EL (cell line): ENCODE data around the gene MESD.

Experiments
- DNase-seq: peaks from one replicate; pipeline ENCODE4 v3.0.0-alpha.2; 2016

Gene MESD

DNA sequence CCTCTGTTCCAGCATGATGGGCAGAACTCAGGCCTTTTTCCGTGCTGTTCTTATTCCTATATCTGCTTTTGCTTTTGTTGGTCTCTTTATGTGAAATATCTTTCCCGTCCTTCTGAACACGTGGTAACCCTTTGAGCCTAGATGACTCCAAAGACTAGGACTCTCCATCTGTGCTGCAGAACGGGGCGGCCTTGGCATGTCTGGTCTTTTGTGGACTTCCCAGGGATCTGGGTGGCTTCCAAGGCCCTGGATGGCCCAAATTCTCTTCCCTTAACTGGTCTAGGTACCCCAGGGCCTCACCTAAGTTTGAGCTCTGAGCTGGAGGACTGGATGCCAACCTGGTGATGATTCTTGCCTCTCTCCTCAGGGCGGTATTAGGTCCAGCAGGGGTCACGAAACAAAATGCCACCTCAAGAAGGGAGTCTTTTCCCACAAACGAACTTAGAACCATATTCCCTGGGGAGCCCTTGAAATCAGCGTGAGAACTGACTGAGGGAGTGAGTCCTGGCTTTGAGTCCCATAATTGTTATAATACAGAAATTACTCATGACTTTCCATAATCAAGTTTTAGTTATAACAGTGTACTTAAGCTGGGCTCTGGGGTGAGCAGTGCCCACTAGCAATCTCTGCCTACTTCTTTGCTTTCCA, 25.0 kb upstream of the MESD start:
- no peak for DNase-seq

- DNase-seq = no peak
Observed at GRCh38 chr15:81013396-81013929, 23.8 kb upstream of the MESD start.

DNA sequence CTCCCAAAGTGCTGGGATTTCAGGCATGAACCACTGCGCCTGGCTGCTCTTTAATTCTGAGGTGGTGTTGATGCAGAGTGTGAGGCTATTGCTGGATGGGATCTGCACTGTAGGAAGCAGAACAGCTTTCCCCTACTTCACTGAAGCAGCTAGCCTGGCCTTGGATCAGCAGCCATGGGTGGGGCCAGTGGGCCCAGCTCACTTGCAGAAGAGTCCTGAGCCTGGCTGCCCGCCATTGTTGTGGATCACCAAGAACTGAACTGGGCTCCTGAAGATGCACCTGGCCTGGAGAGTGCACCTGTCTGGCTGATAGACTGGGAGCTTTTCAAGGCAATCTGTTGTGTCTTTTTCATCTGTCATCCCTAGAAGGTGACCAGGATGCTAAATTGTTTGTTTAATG, 23.0 kb upstream of the MESD start:
- no peak for DNase-seq

- no peak for DNase-seq
Observed at GRCh38 chr15:81011593-81011992, 22.0 kb upstream of the MESD start.

DNA sequence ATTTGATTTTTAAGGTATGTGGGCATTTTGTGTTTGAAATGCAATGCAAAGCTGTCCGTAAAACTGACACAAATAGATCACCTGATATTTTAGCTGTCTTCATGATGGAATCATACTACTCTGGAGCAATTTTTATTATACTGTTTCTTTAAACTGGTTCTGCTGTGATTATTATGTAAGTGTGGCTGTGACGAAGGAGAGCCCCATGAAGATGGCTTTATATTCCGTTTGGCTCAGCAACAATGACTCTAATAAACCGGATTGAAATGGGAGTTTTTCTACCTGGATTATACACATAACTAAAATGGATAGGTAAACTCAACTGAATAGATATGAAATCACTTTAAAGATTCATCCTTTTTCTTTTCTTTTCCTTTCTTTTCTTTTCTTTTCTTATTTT, 20.5 kb upstream of the MESD start:
- no peak for DNase-seq

DNA sequence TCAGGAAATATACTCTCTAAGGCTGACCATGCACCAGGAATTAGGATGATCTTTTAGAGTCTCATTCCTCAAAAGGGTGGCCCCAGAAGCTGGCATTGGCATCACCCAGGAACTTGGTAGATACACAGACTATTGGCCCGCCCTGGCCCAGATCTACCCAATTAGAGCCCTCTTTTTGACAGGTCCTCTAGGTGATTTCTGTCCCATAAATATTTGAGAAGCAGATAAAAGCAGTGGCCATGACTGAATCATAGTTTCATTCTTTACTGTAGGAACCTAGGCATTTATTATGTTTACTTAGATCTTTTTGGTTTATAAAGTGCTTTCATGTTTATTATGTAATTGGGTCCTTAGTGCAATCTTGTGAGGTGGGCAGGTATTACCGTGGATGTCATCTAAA, 18.7 kb upstream of the MESD start:
- no peak for DNase-seq

DNA sequence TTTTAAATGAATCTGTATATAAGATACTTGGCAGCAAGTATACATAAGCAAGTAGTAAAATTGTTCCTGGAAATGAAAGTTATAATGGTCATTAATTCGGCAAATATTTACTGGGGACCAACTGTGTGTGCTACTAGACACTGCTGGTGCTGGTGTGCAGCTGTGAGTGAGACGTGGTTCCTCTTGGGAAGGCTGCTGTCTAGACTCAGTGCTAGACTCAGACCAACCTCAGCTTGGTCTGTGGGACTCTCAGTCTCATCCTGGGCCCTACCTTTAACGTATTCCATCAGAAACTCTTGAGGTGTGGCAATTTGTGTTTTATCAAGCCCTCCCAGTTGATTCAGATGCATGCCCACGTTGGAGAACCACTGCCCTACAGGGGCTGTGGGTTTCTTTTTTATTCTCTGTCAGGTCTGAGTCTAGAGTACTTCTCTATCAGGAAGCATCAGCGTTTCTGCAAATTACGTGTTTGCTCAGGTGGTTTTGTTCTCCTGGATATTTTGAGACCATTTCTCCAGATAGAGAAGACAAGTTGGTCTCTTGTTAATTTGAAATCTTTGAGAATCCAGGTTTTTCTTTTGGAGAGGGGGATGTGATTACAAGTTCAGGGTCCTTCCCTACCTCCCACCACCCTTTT, 17.9 kb upstream of the MESD start:
- no peak for DNase-seq

DNA sequence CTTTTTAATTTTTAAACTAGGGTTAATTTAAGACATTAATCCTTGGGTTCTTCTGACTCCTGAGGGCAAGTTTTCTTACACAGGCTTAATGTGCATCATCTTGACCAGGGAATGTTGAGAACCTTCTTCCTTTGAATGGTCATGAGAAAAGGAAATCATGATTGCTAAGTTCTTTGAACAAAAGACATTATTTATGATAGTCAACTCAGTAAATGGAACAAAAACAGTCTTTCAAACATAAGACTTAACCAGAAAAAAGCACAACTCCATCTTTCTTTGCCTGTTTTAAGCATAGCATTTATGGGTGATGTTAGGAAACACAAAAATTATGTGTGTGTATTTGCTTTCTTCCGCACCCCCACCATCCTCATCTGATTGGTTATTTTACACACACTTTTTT, 16.5 kb upstream of the MESD start:
- no peak for DNase-seq

DNA sequence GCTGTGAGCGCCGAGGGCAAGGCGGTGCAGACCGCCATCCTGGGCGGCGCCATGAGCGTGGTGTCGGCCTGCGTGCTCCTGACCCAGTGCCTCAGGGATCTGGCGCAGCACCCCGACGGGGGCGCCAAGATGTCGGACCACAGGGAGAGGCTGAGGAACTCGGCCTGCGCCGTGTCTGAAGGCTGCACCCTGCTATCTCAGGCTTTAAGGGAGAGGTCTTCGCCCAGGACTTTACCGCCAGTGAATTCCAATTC, 13.4 kb upstream of the MESD start:
- DNase-seq = no peak

DNA sequence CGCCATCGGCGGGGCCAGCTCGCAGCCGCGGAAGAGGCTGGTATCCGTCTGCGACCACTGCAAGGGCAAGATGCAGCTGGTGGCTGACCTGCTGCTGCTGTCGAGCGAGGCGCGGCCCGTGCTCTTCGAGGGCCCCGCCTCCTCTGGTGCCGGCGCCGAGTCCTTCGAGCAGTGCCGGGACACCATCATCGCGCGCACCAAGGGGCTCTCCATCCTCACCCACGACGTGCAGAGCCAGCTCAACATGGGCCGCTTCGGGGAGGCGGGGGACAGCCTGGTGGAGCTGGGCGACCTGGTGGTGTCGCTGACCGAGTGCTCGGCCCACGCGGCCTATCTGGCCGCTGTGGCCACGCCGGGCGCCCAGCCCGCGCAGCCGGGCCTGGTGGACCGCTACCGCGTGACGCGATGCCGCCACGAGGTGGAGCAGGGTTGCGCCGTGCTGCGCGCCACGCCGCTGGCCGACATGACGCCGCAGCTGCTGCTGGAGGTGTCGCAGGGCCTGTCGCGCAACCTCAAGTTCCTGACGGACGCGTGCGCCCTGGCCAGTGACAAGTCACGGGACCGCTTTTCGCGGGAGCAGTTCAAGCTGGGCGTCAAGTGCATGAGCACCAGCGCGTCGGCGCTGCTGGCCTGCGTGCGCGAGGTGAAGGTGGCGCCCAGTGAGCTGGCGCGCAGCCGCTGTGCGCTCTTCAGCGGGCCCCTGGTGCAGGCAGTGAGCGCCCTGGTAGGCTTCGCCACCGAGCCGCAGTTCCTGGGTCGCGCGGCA, 12.9 kb upstream of the MESD start:
- peak; percentile 50 for DNase-seq

- DNase-seq = no peak
Observed at GRCh38 chr15:81002009-81002330, 12.4 kb upstream of the MESD start.

DNA sequence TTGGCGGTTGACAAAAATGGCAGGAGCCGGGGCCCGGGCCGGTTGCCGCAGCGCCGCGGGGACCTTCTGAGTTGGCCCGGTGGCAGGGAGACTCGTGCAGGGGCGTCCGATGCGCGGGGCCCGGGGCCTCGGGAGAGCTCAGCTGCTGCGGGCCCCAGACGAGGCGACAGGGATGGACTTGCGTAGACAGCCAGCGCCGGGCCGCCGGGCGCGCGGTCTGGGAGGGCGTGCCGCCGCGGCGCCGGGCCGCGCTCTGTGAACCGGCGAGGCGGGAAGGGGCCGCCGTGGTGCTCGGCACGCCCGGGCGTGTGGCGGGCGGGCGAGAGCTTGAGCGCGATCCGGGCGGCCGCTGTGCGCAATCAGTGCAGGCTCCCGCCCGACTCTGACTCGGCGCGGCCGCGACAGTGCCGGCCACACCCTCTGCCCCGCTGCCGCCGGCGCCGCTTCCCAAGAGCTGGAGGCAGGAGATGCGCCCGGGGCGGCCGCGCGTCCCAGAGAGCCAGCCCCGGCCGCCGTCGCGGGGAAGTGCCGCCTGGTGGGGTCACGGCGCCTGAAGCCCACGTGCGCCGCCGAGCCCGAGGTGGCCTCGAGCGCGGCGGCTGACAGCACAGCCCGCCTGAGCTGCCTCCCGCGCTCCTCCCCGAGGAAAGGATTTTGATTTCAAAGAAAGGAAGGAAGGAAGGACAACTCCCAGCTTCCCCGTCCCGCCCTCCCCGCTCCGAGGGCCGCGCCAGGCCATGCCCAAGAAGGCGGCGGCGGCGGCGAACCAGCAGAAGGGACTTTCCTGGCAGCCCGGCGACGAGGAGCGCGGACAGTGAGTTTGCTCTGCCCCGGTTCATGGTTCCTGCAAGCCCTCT, 11.8 kb upstream of the MESD start:
- peak; percentile 60 for DNase-seq

DNA sequence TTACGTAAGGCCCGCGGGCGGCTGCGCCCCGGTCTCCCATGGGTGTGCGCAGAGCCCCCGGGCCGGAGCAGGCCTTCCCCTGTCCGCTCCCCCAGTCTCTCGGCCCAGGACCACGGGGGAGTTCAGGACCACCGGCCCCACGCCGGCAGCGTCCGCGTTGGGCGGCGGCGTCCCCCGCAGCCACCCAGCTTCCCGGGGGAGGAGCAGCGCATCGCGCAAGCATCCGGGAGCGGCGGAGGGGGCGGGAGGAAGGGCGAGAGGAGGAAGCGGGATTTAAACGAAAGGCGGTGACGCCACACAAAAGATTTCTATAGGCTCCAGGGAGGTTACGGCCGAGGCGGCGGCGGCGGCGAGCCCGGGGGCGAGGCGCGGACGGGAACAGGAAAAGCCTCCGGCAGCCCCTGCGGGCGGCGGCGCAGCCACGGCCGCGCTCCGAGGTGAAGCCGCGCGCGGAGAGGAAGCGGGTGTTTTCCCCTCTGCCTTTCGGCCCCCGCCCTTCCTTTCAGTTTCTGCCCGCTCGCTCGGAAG, 11.1 kb upstream of the MESD start, which contains the start of gene TLNRD1:
TLNRD1 (plus strand) TSS at position 300 of the 528 bp plus-strand sequence. CDS start 1,349 bp downstream, outside the sequence.
- peak; percentile 93 for DNase-seq

- peak; percentile 25 for DNase-seq
Observed at GRCh38 chr15:81000144-81000623, 10.6 kb upstream of the MESD start.

GRCh38 chr15:80999623-81000036, 10.0 kb upstream of the MESD start:
- DNase-seq = no peak

GRCh38 chr15:80998251-80998650, 8.6 kb upstream of the MESD start:
- DNase-seq = no peak

DNA sequence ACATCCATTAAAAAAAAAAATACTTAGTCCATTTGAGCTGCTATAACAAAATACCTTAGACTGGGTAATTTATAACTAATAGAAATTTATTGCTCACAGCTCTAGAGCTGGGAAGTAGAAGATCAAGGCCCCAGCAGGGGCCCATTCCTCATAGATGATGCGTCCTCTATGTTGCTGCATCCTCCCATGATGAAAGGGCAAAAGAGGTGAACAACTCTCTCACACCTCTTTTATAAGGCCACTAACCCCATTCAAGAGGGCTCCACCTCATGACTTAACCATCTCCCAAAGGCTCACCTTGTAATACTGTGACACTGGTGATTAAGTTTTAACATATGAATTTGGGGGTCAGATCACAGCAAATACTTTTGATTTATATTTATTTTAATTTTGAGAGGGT, 8.1 kb upstream of the MESD start:
- peak; percentile 24 for DNase-seq

- DNase-seq = no peak
Observed at GRCh38 chr15:80996247-80996646, 6.6 kb upstream of the MESD start.

GRCh38 chr15:80992441-80992840, 2.8 kb upstream of the MESD start:
- no peak for DNase-seq

DNA sequence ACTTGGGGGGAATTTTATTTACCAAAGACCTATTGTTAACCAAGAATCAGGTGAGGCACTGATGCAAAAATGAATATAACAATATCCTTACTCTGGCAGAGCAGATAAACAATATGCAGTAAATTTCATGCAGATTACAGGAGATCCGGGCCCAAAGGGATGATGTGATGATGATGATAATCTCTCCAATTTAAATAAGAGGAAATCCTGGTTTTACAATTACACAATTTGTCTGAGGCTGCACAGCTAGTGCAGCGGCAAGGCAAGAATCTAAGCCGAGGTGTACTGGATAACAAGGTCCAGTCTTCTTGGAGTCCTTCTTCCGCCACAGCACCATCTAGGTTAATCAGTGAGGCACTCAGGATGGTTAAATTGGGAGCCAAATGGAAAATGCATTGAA, 2.4 kb upstream of the MESD start:
- DNase-seq = no peak

DNA sequence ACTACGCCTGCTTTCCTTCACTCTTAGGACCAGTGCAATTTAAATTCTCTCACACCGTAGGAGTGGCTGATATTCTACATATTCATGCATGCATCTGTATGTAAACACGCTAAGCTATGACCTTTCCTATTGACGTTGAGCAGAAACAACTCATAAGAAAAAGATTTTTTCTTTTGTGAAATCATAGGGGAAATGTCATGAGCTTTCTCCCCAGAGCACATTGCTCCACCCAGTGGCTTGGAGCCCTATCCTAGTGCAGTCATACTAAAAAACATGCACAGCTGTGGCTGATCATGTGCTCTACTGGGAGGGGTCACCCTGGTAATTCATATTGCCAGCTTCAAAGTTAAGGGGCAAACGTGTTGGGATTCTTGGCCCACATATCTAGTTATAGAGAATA, 1.8 kb upstream of the MESD start:
- DNase-seq = peak; percentile 38

GRCh38 chr15:80990955-80991354, 1.3 kb upstream of the MESD start:
- DNase-seq = peak; percentile 13

GRCh38 chr15:80989081-80989517, 520 bp downstream of the MESD start:
- DNase-seq = peak; percentile 11
